HG03039 (cell line): ENCODE data around the gene AKR1C4.
"Not testable (repeated sequence)": the region's sequence is repeated elsewhere in the genome, so short reads cannot be mapped to it uniquely, and the experiment has no call there.

Experiments used
- ATAC-seq: cut with Tn5 transposase; IDR thresholded peaks from one replicate; pipeline ENCODE4 v1.9.1; 2021; ENCODE audit warnings: mild to moderate bottlenecking, moderate library complexity; ENCODE audit not compliant: unreplicated experiment

The AKR1C4 gene

DNA sequence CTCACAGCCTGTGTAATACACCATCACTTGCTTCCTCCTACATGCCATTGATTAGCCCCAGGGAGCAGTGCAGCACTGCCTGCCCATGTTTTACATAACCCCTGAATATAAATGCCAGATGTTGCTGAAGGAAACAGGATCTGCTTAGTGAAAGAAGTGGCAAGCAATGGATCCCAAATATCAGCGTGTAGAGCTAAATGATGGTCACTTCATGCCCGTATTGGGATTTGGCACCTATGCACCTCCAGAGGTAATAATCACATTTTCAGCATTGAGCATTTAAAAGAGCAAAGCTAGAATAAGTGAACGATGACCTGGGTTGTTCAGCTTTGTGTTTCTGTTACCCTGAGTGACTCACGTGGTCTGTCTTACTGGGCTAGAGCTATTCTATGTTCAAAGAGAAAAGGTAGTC lies at the start of gene AKR1C4:
TSS of gene AKR1C4 (plus strand) at position 136 of the 412 bp plus-strand sequence. CDS start at position 167, 31 bp downstream.
- no peak for ATAC-seq

DNA sequence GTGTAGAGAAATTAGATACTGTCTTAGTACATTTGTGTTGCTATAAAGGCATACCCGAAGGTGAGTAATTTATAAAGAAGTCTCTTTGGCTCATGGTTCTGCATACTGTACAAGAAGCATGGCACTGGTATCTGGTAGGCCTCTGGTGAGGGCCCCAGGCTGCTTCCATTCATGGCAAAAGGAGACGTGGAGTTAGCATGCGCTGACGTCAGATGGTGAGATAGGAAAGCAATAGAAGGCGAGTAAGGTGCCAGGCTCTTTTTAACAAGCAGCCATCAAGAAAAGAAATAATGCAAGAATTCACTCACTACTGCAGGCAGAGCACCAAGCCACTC lies 49.8 kb upstream of the AKR1C4 start:
- no peak for ATAC-seq

DNA sequence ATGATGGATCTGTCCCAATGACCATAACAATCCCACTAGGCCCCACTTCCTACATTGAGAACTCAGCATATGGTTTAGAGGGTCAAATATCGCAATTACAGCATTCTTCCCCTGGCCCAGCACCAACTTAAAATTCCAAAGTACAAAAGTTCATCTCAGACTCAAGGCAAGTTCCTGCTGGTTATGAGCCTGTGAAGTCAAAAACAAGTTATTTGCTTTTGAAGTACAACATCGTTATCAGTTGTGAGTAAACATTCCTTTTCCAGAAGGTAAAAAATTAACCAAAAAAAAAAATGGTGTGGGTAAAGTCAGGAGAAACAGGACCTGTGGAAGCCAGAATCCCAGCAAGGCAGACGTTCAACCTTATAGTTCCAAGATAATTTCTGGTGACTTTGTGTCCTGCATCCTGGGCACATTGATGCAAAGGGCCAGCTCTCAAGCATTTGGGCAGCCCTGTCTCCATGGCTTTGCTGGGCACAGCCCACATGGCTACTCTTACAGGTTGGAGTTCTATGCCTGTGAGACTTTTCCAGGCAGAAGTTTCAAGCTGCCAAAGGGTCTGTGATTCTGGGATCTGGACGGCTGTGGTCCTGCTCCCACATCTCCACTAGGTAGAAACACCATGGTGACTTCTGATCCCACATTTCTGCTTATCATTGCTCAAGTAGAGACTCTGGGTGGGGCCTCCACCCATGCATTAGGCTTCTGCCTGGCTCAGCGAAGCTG lies 49.2 kb upstream of the AKR1C4 start:
- no peak for ATAC-seq

DNA sequence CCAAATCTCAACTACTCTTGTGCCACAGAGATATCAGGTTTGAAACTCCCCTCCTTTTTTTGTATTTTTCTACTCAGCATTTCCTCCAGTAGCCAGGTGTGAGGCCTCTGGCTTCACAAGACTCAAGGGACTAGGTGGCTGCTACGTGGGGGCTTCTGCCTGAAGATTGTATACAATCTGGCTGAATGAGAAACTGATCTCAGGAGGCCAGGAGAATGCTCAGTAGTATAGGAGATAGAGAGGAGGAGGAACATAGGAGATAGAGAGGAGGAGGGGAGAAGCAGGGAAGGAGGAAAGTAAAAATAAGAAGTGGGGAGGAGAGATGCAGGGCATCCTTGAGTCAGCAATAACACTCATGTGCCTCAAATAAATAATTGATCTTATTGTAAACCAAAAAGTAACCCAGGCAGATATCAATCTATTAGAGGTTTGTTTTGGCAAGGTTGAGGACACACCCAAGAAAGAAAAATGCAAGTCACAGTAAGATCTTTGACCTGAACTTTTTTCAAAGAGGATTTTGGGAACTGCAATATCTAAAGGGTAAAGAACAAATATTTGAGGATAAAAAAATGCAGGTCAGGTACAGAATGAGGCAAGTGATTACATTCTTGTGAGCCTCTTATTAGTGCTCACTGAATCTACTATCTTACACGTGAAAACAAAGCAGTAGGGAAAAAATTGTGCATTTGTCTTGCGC lies 48.5 kb upstream of the AKR1C4 start:
- no peak for ATAC-seq

DNA sequence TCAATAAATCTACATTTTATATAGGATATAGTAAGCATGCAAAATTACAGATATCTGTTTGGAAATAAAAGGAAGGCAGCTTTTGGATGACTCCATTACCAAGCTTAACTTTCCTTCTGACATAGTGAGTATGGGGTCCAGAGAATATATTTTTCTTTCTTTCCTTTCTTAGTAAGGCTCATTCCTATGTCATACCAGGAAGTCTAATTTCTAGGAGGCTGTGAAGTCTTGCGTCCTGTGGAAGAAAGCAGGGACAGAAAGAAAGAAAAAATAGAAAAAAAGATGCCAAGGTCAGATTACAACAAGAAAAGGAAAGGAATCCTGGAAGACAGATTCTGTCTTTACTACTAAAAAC lies 48.0 kb upstream of the AKR1C4 start:
- ATAC-seq = no peak

DNA sequence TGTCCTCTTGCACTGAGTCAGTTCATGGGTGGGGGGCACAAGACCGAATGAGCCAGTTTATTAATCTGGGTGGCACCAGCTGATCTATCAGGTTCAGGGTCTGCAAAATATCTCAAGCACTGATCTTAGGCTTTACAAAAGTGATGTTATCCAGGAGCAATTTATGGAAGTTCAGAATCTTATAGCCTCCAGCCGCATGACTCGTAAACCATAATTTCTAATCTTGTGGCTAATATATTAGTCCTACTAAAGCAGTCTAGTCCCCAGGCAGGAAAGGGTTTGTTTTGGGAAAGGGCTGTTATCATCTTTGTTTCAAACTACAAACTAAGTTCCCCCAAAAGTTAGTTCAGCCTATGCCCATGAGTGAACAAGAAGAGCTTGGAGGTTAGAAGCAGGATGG lies 45.6 kb upstream of the AKR1C4 start:
- ATAC-seq = no peak

DNA sequence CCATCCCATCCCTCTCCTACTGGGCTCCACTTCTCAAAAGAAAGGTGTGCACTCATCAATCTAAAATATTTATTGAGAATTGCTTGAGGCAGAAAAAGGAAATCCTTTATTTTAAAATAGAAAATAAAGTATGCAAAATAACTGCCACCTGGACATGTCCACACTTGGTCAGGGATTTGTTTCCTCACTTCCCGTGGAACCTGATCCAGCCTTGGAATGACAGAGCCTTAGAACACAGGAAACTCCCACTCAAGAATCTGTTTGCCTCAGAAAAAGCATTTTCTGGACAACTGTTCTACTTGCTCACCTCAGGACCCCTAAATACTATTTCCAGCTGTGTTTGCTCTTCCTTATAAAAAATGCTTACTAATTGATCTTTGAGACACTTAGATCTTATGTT lies 40.7 kb upstream of the AKR1C4 start:
- ATAC-seq = no peak

DNA sequence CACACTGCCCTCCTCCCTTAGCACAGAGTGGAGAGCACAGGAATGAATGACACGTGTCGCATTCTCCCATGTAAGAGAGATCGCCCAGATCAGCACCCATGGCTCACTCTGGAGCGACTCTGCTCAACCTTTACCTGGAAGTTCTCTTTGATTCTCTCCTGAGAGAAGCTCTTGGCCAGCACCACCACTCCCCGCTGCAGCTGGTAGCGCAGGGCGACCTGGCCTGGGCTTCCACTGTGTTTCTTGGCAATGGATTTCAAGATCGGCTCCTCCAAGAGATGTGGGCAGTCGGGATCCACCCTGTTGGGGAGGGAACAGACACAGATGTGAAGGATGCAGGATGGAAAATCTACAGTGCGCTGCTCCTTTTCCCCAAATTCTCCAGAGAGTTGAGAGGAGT lies 39.1 kb upstream of the AKR1C4 start:
- ATAC-seq = no peak

DNA sequence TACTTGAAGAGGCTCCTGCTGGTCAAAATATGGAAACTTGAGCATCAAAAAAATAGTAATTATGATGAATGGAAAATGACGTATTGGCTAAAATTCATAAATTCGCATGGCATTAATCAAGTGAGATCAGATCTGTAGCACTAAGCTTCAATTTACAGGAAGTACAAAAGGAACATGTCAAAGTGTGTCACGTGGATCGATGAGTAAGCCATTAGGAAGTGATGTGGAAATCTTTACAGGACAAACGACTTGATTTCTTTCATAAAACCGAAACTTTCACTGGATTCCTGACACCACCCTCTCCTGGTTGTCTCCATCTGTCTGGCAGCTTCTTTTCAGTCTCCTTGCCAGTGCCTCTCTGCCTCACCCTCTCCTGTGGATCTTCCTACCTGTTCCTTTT lies 37.5 kb upstream of the AKR1C4 start:
- no peak for ATAC-seq

DNA sequence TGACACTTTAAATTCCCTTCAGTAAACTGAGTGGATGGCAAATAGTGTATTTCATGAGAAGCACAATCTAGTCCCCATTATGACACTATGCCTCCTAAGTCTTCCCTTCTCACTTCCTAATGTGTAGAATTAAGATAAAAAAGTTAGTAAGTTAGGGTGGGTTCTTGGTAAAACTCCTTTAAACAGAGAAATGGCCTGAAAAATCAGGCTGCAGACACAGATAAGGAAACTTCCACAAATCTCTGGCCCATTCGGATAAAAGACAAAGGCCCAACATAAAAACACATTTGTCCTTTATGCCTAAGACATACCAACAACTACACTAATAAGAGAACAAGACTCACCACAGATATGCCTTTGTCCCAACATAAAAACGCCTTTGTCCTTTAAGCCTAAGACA lies 33.1 kb upstream of the AKR1C4 start:
- ATAC-seq = no peak

DNA sequence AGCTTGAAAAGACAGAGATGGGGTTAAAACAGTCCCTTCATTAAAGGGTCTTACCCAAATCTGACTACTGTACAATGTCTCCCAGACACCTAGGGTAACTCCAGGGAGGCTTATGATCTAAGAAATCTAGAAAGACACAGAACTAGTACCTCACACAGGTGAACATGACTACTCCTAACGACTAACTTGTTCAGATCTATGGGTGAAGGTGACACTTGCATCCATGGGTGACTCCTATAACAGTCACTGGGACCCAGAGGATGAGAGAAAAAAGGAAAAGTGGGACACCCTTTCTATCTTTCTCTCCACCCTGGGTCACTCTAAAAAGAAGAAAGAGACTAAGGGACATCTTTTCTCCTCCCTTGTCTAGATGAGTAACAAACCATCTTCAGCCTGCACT lies 30.9 kb upstream of the AKR1C4 start:
- ATAC-seq = no peak

DNA sequence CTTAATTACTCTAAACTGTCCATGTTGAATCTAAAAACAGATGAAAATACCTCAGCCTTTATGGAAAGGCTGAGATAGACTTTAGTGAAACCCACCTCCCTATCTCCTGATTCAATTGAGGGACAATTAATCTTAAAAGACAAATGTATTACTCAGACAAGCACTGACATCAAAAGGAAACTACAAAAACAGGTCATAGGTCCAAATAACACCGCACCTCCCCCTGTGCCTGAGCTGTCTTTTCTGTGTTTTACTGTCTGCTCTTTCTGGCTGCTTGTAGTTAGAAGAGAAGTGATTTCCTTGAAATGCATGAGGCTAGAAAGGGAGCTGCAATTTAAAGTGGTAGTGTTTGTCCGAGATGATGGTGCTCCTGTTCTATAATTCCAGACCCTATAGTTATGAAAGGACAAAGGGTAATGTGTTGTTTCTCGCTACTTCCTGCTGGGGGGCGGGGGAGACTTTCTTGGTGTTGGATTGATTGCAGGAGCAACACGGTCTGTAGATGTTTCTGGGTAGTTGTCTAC lies 27.7 kb upstream of the AKR1C4 start:
- no peak for ATAC-seq

DNA sequence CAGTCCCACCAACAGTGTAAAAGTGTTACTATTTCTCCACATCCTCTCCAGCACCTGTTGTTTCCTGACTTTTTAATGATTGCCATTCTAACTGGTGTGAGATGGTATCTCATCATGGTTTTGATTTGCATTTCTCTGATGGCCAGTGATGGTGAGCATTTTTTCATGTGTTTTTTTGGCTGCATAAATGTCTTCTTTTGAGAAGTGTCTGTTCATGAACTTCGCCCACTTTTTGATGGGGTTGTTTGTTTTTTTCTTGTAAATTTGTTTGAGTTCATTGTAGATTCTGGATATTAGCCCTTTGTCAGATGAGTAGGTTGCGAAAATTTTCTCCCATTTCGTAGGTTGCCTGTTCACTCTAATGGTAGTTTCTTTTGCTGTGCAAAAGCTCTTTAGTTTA lies 21.1 kb upstream of the AKR1C4 start:
- ATAC-seq = not testable (repeated sequence)

DNA sequence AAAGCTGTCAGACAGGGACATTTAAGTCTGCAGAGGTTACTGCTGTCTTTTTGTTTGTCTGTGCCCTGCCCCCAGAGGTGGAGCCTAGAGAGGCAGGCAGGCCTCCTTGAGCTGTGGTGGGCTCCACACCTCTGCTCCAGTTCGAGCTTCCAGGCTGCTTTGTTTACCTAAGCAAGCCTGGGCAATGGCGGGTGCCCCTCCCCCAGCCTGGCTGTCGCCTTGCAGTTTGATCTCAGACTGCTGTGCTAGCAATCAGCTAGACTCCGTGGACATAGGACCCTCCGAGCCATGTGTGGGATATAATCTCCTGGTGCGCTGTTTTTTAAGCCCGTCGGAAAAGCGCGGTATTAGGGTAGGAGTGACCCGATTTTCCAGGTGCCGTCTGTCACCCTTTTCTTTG lies 16.1 kb upstream of the AKR1C4 start:
- ATAC-seq = not testable (repeated sequence)

DNA sequence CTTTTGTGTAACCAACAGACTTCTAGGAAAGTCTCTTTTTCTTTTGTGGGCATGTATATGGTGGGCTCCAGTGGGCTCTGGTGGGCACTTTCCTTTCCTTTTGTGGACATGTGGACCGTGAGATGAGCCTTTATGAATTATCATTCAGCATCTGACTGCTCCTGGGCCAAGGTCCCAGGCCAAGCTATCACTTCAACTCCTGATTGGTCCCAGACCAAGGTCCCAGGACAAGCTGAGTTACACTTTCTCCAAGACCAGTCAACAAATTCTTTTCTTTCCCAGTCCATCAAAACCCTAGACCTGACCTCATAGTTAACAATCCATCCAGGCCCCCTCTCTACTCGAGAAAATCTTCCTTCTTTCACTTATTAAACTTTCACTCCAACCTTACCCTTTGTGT lies 12.7 kb upstream of the AKR1C4 start:
- ATAC-seq = no peak

DNA sequence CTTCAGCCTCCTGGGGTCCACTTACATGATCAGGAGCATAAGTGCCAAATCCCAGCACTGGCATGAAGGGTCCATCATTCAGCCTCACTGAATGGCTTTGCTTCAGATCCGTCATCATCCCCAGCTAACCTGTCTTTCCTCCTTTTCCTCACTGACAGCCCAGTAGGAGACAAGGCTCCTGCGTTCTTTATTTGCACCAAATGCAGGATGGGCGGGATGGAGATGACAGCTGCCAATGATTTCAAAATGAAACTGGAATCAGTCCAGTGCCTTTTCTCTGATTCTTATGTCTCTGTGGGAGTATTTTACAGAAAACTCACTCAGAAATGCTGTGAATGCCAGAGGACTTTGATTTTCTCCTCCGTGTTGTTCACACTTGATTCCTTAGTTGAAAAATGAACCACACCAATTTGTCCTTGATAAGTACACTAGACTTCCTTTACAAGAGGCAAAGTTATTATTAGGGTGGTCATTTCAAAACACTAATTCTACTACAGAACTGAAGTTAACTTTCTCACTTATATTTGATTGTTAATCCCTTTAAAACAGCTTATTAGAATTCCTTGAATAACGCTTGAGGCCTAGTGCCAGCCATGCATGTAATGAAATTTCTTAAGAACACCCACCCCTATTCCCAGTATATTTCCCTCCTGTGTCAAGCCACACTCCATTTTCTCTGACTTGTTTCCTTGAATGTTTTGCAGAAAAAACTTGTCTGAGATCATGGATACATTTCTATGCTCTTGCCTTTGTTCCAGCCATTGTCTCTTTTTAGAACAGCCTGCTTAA lies 11.5 kb upstream of the AKR1C4 start, which contains the start of gene AKR1C8:
TSS of gene AKR1C8 (minus strand) at position 164 of the 789 bp plus-strand sequence. CDS start at position 118, 46 bp downstream.
- ATAC-seq = no peak

DNA sequence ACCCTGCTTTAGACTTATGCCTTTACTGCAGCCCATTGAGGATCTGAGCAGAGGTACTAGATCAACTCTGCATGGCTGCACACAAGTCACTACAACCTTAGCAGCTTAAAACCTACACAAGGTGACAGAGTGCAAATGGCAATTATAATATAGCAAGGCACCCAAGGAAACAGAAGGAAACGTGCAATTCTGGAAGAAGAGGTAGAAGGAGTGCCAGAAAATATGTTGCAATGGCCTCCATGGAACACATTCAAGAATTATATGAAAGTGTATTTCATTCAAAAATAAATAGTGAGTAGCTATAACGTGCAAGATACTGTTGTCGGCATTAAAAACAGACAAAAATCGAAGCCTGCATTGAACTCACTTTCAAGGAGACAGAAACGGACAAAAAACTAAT lies 8.8 kb upstream of the AKR1C4 start:
- no peak for ATAC-seq

DNA sequence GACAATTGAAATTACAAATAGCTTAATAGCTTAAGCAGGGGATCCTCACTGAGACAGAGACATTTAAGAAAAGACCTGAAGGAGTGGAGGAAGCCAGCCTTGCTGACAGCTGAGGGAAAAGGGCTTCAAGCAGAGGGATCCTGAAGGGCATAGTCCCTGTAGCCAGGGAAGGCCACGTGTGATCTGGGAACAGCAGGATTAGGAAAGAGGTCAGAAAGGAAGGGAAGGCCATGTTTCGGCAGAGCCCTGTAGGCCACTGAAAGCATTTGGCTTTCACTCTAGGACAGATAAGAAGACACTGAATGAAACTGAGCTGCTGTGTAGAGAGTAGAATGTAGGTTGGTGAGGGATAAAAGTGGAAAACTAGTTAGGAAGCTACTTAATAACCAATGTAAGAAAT lies 8.3 kb upstream of the AKR1C4 start:
- no peak for ATAC-seq

DNA sequence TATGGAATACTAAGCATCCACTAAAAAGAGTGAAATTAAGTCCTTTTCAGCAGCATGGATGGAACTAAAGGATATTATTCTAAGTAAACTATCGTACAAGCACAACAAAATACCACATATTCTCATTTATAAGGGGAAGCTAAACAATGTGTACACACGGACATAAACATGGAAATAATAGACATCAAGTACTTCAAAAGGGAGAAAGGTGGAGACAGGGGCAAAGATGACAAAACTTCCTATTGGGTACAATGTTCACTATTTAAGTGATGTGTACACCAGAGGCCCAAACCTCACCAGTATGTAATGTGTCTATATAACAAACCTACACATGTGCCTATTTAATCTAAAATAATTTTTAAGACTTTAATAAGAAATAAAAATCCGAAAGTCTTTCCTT lies 2.2 kb upstream of the AKR1C4 start:
- no peak for ATAC-seq

DNA sequence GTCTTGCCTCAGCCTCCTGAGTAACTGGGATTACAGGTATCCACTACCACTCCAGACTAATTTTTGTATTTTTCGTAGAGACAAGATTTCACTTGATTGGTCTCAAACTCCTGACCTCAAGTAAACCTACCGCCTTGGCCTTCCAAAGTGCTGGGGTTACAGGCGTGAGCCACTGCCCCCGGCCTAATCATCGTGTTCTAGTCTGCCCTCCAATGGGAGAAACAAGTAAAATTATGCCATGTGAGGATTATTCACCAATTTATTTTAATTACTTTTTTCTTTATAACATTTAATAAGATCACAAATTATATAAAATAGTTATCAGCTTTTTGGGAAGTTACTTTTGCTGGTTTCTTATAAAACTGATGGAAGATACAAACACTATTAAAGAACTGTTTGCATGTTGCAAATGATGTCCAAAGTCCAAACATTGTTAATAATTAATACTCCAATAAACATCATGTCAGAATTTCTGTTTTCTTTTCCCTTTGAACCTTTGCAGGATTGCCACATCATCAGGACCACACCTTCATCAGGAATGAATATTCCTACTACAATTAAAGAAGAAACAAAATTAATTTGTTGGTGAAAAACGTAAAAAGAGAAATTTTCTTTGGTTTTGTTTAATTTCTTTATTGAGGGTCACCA lies 786 bp upstream of the AKR1C4 start:
- ATAC-seq = no peak

DNA sequence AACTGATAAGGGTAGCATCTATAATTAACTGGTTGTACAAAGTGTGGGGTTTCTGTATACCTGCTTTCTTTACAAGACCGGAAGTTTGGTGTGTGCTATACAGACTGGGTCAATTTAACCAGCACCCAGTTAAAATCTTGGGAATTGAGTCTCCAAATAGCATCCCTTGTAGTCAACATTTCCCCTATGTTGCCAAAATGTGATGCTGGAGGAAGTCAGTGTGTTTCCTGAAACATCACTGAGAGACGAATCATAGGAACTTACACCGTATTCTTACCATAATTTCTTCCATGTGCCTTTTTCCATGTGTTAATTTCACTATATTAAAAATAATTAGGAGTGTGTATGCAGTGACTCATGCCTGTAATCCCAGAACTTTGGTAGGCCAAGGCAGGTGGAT lies 1.7 kb downstream of the AKR1C4 start:
- no peak for ATAC-seq
